ENCODE measurements around the gene OTOP2. TPM values are rescaled to one million over a fixed set of nuclear protein-coding genes. Genes with fewer than 3 reads are reported as not detected.
"Not testable (repeated sequence)": the region's sequence is repeated elsewhere in the genome, so short reads cannot be mapped to it uniquely, and the experiment has no call there.

The OTOP2 gene
- total RNA-seq, 4 donors from 2014 or later: not detected

- no peak overlapping the region for H3K27ac ChIP-seq
- H3K4me3 ChIP-seq: no peak overlapping the region
- no peaks in the 10 kb centered on the region for H3K27me3 ChIP-seq
- H3K36me3 ChIP-seq: no peaks in the 10 kb centered on the region
- H3K9me3 ChIP-seq: no peaks in the 10 kb centered on the region
- WGBS, 2 donors (ENCODE audit: low coverage in 1 of 2): no CpG with 5 or more reads among the region's 12 CpGs
- peaks cover 0 to 8% (median 0%) of the 10 kb centered on the region in 3 donors for H3K4me1 ChIP-seq
- TF ChIP-seq CTCF (IDR thresholded peaks at IDR 0.05) (no peak), POLR2AphosphoS5 (IDR thresholded peaks at IDR 0.05) (no peak), POLR2A (IDR thresholded peaks at IDR 0.05) (no peak), EP300 (IDR thresholded peaks at IDR 0.05) (no peak)
- no peak for ATAC-seq
Observed at GRCh38 chr17:74964246-74964761, 40.2 kb downstream of the OTOP2 start.

- Histone ChIP-seq H3K27me3 (no peaks in the 10 kb centered on the region), H3K27ac (no peak overlapping the region), H3K4me3 (no peak overlapping the region), H3K36me3 (no peaks in the 10 kb centered on the region), H3K4me1 (peaks cover 0 to 8% (median 0%) of the 10 kb centered on the region in 3 donors), H3K9me3 (no peaks in the 10 kb centered on the region)
- TF ChIP-seq POLR2A (IDR thresholded peaks at IDR 0.05): no peak
- no peak for TF ChIP-seq CTCF (IDR thresholded peaks at IDR 0.05)
- no peak for TF ChIP-seq EP300 (IDR thresholded peaks at IDR 0.05)
- TF ChIP-seq POLR2AphosphoS5 (IDR thresholded peaks at IDR 0.05): no peak
- ATAC-seq: no peak
- 72% methylated on average over 12 of the region's 14 CpGs; no CpG with 5 or more reads in 1 of the 2 donors for WGBS, 2 donors (ENCODE audit: low coverage in 1 of 2)
Observed at GRCh38 chr17:74964988-74965622, 41.0 kb downstream of the OTOP2 start.

GRCh38 chr17:74968361-74968780, 44.3 kb downstream of the OTOP2 start:
- Histone ChIP-seq H3K4me3 (no peak overlapping the region), H3K27me3 (peaks cover 32% of the 10 kb centered on the region), H3K27ac (no peak overlapping the region), H3K4me1 (peaks cover 0 to 23% (median 14%) of the 10 kb centered on the region in 3 donors), H3K9me3 (no peaks in the 10 kb centered on the region), H3K36me3 (no peaks in the 10 kb centered on the region)
- TF ChIP-seq POLR2AphosphoS5 (IDR thresholded peaks at IDR 0.05) (no peak), CTCF (IDR thresholded peaks at IDR 0.05) (no peak), POLR2A (IDR thresholded peaks at IDR 0.05) (no peak), EP300 (IDR thresholded peaks at IDR 0.05) (no peak)
- WGBS, 2 donors (ENCODE audit: low coverage in 1 of 2): no CpG with 5 or more reads among the region's 5 CpGs
- ATAC-seq: no peak

- not testable (repeated sequence) for ATAC-seq, H3K27ac ChIP-seq, H3K36me3 ChIP-seq, H3K4me3 ChIP-seq, H3K9me3 ChIP-seq
- H3K27me3 ChIP-seq: peaks cover 43% of the 10 kb centered on the region
- H3K4me1 ChIP-seq: peaks cover 0 to 23% (median 14%) of the 10 kb centered on the region in 3 donors
- WGBS, 2 donors (ENCODE audit: low coverage in 1 of 2): 88 to 92% methylated on average over 2 to 5 of the region's 5 CpGs
Observed at GRCh38 chr17:74969501-74969900, 45.4 kb downstream of the OTOP2 start.

- peak; percentile 57 for ATAC-seq
- H3K4me3 ChIP-seq: peak overlapping the region in 1 of 2 donors; percentile 77
Observed at GRCh38 chr17:74970395-74970794, 46.3 kb downstream of the OTOP2 start.

More at GRCh38 chr17:74970395-74970794, 46.3 kb downstream of the OTOP2 start:
- Histone ChIP-seq H3K4me1 (peaks cover 0 to 23% (median 14%) of the 10 kb centered on the region in 3 donors), H3K27ac (peak overlapping the region in 1 of 4 donors; percentile 75), H3K9me3 (no peaks in the 10 kb centered on the region), H3K36me3 (no peaks in the 10 kb centered on the region), H3K27me3 (peaks cover 46% of the 10 kb centered on the region)
- 83% methylated on average over 1 of the region's 3 CpGs; no CpG with 5 or more reads in 1 of the 2 donors for WGBS, 2 donors (ENCODE audit: low coverage in 1 of 2)
- no peak for TF ChIP-seq POLR2AphosphoS5 (IDR thresholded peaks at IDR 0.05)
- TF ChIP-seq CTCF (IDR thresholded peaks at IDR 0.05): no peak
- no peak for TF ChIP-seq EP300 (IDR thresholded peaks at IDR 0.05)
- TF ChIP-seq POLR2A (IDR thresholded peaks at IDR 0.05): no peak
